HFFc6 (cell line): ENCODE results near the gene SOHLH2. TPM values are rescaled to one million over a fixed set of nuclear protein-coding genes. Genes with fewer than 3 reads are reported as not detected.

Source experiments
- DNase-seq: peaks from one replicate; pipeline ENCODE4 v3.0.0-alpha.2; 2018
- H3K27ac Mint-ChIP-seq: 2 replicates; pipeline ENCODE4 v1.8.0; 2020; ENCODE audit warnings: mild to moderate bottlenecking, mixed read lengths
- H3K27me3 Mint-ChIP-seq: 2 replicates; pipeline ENCODE4 v1.8.0; 2021; ENCODE audit warnings: mild to moderate bottlenecking, moderate library complexity, mixed read lengths; ENCODE audit not compliant: insufficient read depth
- H3K36me3 Mint-ChIP-seq: 2 replicates; pipeline ENCODE4 v1.8.0; 2021; ENCODE audit warnings: low read depth, mixed read lengths
- H3K4me1 Mint-ChIP-seq: 2 replicates; pipeline ENCODE4 v1.8.0; 2020; ENCODE audit warnings: low read depth, mixed read lengths
- H3K4me3 Mint-ChIP-seq: 2 replicates; pipeline ENCODE4 v1.8.0; 2020; ENCODE audit warnings: mild to moderate bottlenecking, moderate library complexity, mixed read lengths
- H3K9me3 Mint-ChIP-seq: 2 replicates; pipeline ENCODE4 v1.8.0; 2020; ENCODE audit warnings: mild to moderate bottlenecking, mixed read lengths
- total RNA-seq, 6 experiments: library from RNA; stranded (reverse); fragmentation: NEBNext Ultra II Directional; extraction: Animal tissue kit (Norgen Biotek cat#: 25700); gene quantifications; 2 replicates in 1 of 6; 3 replicates in 5 of 6; pipeline ENCODE4 v1.2.3, GENCODE V29; 2021
- TF ChIP-seq, protein P1 (sequence below): fragments of 200-600 bp; sonication (generic); IDR thresholded peaks from 2 replicates; pipeline ENCODE4 v1.5.0; 2021; ENCODE audit warnings: antibody characterized with exemption, mild to moderate bottlenecking

The SOHLH2 gene
- total RNA-seq, 6 experiments from 2014 or later, result 0.18 to 0.43 (median 0.29) TPM; not detected in 1

DNA sequence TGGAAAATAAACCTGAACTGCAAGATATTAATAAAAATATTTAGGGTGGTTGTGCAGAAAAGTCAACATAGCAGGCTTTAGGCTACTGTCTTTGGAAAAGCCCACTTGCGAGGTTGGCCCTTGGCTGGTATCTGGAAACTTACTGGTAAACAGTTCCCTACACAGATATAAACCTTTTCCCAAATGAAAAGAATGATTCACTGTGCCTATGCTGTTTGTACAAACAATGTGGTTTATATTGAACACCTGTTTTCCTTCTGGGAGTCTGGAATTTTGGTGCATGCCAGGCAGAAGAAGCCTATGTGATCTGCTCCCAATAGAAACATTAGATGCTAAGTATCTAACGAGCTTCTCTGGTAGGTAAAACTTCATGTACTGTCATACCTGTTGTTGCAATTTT, 29.7 kb upstream of the SOHLH2 start:
- no peak for DNase-seq
- Mint-ChIP-seq H3K9me3 (peaks cover 5% of the 10 kb centered on the region; the same call in 1 of the 2 replicates), H3K27ac (no peak overlapping the region), H3K27me3 (no peaks in the 10 kb centered on the region; the same call in 1 of the 2 replicates), H3K4me3 (no peak overlapping the region), H3K4me1 (no peaks in the 10 kb centered on the region), H3K36me3 (no peaks in the 10 kb centered on the region)
- TF ChIP-seq, protein P1, sequence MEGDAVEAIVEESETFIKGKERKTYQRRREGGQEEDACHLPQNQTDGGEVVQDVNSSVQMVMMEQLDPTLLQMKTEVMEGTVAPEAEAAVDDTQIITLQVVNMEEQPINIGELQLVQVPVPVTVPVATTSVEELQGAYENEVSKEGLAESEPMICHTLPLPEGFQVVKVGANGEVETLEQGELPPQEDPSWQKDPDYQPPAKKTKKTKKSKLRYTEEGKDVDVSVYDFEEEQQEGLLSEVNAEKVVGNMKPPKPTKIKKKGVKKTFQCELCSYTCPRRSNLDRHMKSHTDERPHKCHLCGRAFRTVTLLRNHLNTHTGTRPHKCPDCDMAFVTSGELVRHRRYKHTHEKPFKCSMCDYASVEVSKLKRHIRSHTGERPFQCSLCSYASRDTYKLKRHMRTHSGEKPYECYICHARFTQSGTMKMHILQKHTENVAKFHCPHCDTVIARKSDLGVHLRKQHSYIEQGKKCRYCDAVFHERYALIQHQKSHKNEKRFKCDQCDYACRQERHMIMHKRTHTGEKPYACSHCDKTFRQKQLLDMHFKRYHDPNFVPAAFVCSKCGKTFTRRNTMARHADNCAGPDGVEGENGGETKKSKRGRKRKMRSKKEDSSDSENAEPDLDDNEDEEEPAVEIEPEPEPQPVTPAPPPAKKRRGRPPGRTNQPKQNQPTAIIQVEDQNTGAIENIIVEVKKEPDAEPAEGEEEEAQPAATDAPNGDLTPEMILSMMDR, result no peak

- no peaks in the 10 kb centered on the region for H3K36me3 Mint-ChIP-seq
- H3K9me3 Mint-ChIP-seq, result peaks cover 5% of the 10 kb centered on the region; the same call in 1 of the 2 replicates
- TF ChIP-seq, protein P1, result no peak
- H3K4me3 Mint-ChIP-seq, result no peak overlapping the region
- no peak overlapping the region for H3K27ac Mint-ChIP-seq
- no peaks in the 10 kb centered on the region; the same call in 1 of the 2 replicates for H3K27me3 Mint-ChIP-seq
- no peaks in the 10 kb centered on the region for H3K4me1 Mint-ChIP-seq
- DNase-seq, result no peak
These were observed 28.4 kb upstream of the SOHLH2 start for GRCh38 chr13:36242761-36243160.

GRCh38 chr13:36231236-36231635, 16.9 kb upstream of the SOHLH2 start:
- Mint-ChIP-seq H3K27ac (no peak overlapping the region), H3K4me3 (no peak overlapping the region), H3K4me1 (no peaks in the 10 kb centered on the region), H3K9me3 (no peaks in the 10 kb centered on the region), H3K27me3 (no peaks in the 10 kb centered on the region), H3K36me3 (no peaks in the 10 kb centered on the region)
- TF ChIP-seq, protein P1, result no peak
- no peak for DNase-seq

DNA sequence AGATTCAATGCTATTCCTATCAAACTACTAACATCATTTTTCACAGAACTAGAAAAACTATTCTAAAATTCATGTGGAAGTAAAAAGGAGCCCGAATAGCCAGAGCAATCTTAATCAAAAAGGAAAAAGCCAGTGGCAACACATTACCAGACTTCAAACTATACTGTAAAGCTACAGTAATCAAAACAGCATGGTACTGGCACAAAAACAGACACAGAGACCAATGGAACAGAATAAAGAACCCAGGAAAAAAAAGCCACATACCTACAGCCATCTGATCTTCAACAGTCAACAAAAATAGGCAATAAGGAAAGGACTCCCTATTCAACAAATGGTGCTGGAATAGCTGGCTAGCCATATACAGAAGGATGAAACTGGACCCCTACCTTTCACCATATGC, 10.4 kb upstream of the SOHLH2 start:
- H3K27me3 Mint-ChIP-seq, result peaks cover 2% of the 10 kb centered on the region; the same call in 1 of the 2 replicates
- no peak overlapping the region for H3K27ac Mint-ChIP-seq
- H3K4me1 Mint-ChIP-seq, result no peaks in the 10 kb centered on the region
- H3K36me3 Mint-ChIP-seq, result no peaks in the 10 kb centered on the region
- no peak for DNase-seq
- peaks cover 10% of the 10 kb centered on the region for H3K9me3 Mint-ChIP-seq
- TF ChIP-seq, protein P1, result no peak
- H3K4me3 Mint-ChIP-seq, result no peak overlapping the region

DNA sequence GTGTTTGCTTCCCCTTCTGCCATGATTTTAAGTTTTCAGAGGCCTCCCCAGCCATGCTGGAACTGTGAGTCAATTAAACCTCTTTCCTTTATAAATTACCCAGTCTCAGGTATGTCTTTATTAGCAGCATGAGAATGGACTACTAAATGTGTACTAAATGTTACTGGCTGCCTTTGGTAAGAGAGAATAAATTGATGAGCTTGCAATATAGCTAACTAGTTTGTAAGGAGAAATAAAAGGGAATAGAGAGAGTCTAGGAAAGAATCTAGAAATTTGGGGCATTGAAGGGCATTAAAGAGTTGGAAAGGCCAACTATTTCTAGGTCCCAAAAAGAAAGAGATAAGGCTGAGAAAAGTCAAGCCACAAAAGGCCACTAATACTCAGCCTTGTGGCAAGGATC, 5.5 kb upstream of the SOHLH2 start:
- no peak overlapping the region for H3K27ac Mint-ChIP-seq
- DNase-seq, result no peak

More for the DNA sequence above, 5.5 kb upstream of the SOHLH2 start:
- H3K27me3 Mint-ChIP-seq, result peaks cover 4% of the 10 kb centered on the region; the same call in 1 of the 2 replicates
- H3K9me3 Mint-ChIP-seq, result peaks cover 19% of the 10 kb centered on the region
- no peak overlapping the region for H3K4me3 Mint-ChIP-seq
- H3K4me1 Mint-ChIP-seq, result no peaks in the 10 kb centered on the region
- H3K36me3 Mint-ChIP-seq, result no peaks in the 10 kb centered on the region
- TF ChIP-seq, protein P1, result no peak
